ENCODE measurements around the gene MYL7. TPM values are rescaled to one million over a fixed set of nuclear protein-coding genes. Genes with fewer than 3 reads are reported as not detected.

The MYL7 gene
- total and polyA plus RNA-seq, 8 donors = 0.82 to 5.5 (median 1.2) TPM; not detected in 2

GRCh38 chr7:44107116-44107960 is 33.8 kb downstream of the MYL7 start:
- H3K36me3 ChIP-seq = peaks cover 0 to 42% of the 10 kb centered on the region in 2 donors
- TF ChIP-seq CTCF (IDR thresholded peaks at IDR 0.05) = no peak

DNA sequence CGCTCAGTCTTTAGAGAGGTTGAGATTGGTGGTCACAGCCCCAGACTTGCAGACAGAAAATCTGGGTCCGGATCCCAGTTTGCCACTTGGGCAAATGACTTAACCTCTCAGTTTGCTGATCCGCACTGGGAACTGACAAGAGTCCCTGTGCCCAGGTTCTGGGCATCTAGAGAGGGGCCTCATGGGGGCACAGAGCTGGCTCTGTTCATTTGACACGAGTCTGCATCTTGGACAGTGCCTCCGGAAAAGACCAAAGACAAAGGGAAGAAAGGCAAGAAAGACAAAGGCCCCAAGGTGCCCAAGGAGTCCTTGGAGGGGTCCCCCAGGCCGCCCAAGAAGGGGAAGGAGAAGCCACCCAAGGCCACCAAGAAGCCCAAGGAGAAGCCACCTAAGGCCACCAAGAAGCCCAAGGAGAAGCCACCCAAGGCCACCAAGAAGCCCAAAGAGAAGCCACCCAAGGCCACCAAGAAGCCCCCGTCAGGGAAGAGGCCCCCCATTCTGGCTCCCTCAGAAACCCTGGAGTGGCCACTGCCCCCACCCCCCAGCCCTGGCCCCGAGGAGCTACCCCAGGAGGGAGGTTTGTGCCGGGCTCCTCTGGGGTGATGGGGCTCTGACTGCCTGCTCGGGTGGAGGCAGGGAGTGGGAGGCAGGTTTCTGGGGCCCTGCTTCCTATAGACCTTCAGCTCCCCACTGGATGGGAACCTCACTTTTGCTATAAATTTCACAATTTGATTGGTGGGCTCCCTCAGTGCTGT is 34.6 kb downstream of the MYL7 start:
- intact Hi-C loops (cut with DNase I) = no loop called here
- TF ChIP-seq CTCF (IDR thresholded peaks at IDR 0.05) = no peak
- Histone ChIP-seq H3K4me3 (peak overlapping the region in 1 of 2 donors; percentile 44), H3K9me3 (no peaks in the 10 kb centered on the region), H3K4me1 (peaks cover 0 to 7% of the 10 kb centered on the region in 2 donors), H3K36me3 (peaks cover 0 to 34% of the 10 kb centered on the region in 2 donors), H3K27me3 (peaks cover 0 to 40% of the 10 kb centered on the region in 2 donors), H3K27ac (no peak overlapping the region)
- DNase-seq (no peak), ATAC-seq (no peak)

More at GRCh38 chr7:44107116-44107960, 33.8 kb downstream of the MYL7 start:
- DNase-seq (no peak), ATAC-seq (no peak)
- Histone ChIP-seq H3K4me3 (no peak overlapping the region), H3K9me3 (no peaks in the 10 kb centered on the region), H3K27me3 (peaks cover 0 to 40% of the 10 kb centered on the region in 2 donors), H3K4me1 (peaks cover 0 to 7% of the 10 kb centered on the region in 2 donors), H3K27ac (no peak overlapping the region)
- intact Hi-C loops (cut with DNase I) = no loop called here

DNA sequence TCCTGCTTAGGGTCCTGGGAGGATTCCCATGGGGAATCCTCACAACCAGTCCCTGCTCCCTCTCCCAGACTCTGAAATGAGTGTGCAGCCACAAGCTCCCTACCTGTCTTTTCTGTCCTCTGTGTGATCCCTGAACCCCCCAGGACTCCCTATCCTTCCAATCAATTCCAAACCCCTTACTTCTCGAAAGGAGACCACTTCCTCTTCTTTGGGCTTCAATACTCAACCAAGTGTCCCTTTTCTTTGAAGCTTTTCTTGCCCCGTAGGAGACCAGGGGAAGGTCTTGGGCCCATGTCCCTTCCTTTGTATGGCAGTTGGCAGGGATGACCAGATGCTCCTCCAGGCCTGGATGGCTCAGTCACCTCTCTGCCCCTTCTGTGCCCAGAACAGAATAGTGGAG is 35.3 kb downstream of the MYL7 start:
- no peaks in the 10 kb centered on the region for H3K9me3 ChIP-seq
- DNase-seq (no peak), ATAC-seq (no peak)
- no peak for TF ChIP-seq CTCF (IDR thresholded peaks at IDR 0.05)
- peak overlapping the region in 1 of 2 donors; percentile 25 for H3K27ac ChIP-seq
- intact Hi-C loops (cut with DNase I) = no loop called here
- peak overlapping the region in 1 of 2 donors; percentile 44 for H3K4me3 ChIP-seq
- H3K36me3 ChIP-seq = peaks cover 0 to 28% of the 10 kb centered on the region in 2 donors
- peaks cover 0 to 7% of the 10 kb centered on the region in 2 donors for H3K4me1 ChIP-seq
- peaks cover 0 to 40% of the 10 kb centered on the region in 2 donors for H3K27me3 ChIP-seq

GRCh38 chr7:44104860-44105771 is 36.0 kb downstream of the MYL7 start:
- Histone ChIP-seq H3K27me3 (peaks cover 0 to 40% of the 10 kb centered on the region in 2 donors), H3K4me1 (peaks cover 0 to 7% of the 10 kb centered on the region in 2 donors), H3K9me3 (no peaks in the 10 kb centered on the region), H3K27ac (peak overlapping the region; percentile 62 to 74), H3K36me3 (peaks cover 0 to 23% of the 10 kb centered on the region in 2 donors), H3K4me3 (peak overlapping the region; percentile 44)
- DNase-seq (peak in 1 of 4 donors; percentile 18), ATAC-seq (peak; percentile 10)
- TF ChIP-seq CTCF (IDR thresholded peaks at IDR 0.05) = no peak
- intact Hi-C loops (cut with DNase I) = no loop called here
